Esophagus muscularis mucosa (tissue), 4 donors: Measurements from ENCODE around the gene SUMO2.

Experiments
- EP300 ChIP-seq: sonication (generic); formaldehyde crosslinking; IDR thresholded peaks from one replicate; pipeline ENCODE4 v1.6.1; 2017; ENCODE audit warnings: antibody characterized with exemption
- POLR2A ChIP-seq: fragments of 450-650 bp; IDR thresholded peaks from one replicate; pipeline ENCODE4 v1.6.1; 2017; ENCODE audit warnings: antibody characterized with exemption, moderate library complexity, mild to moderate bottlenecking, low read depth
- POLR2AphosphoS5 ChIP-seq, 2 donors: sonication (generic); formaldehyde crosslinking; IDR thresholded peaks; one replicate each; pipeline ENCODE4 v1.6.1; 2017; ENCODE audit warnings: antibody characterized with exemption in 2 of 2
- TF ChIP-seq, protein P1 (sequence below), 3 experiments: fragments of 200-600 bp in 2 of 3; fragments of 450-650 bp in 1 of 3; sonication (generic) in 2 of 3; IDR thresholded peaks; one replicate each; pipeline ENCODE4 v1.5.1; 2017 to 2019; ENCODE audit warnings: antibody characterized with exemption in 3 of 3, mild to moderate bottlenecking in 2 of 3, moderate library complexity in 1 of 3

DNA sequence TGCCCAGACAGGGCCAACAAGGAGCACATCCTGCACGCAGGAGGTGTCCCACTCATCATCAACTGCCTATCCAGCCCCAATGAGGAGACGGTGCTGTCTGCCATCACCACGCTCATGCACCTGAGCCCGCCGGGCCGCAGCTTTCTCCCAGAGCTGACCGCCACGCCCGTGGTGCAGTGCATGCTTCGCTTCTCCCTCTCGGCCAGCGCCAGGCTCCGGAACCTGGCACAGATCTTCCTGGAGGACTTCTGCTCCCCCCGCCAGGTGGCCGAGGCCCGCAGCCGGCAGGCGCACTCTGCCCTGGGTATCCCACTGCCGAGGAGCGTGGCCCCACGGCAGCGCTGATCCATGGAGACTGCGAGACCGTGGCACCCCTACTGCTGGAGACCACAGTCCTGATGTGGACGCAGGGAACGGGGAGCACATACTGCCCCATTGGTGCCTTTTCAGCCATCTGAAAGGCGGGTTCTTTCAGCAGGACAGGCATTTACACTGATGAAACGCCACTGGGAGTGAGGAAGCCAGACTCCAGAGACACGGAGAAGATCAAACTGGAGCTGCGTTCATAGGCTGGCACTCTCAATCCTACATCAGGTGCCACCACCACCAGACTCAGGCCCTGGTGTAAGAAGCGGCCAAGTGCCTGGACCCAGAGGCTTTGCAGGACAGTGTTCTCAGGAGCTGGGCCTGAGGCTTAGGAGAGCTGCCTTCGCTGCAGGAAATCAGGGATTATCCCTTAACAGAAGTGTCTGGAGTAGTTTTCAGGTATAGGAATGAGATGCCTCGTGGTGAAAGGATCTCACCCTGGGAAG, 53.9 kb downstream of the SUMO2 start:
- no peak for TF ChIP-seq POLR2AphosphoS5 (IDR thresholded peaks at IDR 0.05)
- TF ChIP-seq, protein P1, sequence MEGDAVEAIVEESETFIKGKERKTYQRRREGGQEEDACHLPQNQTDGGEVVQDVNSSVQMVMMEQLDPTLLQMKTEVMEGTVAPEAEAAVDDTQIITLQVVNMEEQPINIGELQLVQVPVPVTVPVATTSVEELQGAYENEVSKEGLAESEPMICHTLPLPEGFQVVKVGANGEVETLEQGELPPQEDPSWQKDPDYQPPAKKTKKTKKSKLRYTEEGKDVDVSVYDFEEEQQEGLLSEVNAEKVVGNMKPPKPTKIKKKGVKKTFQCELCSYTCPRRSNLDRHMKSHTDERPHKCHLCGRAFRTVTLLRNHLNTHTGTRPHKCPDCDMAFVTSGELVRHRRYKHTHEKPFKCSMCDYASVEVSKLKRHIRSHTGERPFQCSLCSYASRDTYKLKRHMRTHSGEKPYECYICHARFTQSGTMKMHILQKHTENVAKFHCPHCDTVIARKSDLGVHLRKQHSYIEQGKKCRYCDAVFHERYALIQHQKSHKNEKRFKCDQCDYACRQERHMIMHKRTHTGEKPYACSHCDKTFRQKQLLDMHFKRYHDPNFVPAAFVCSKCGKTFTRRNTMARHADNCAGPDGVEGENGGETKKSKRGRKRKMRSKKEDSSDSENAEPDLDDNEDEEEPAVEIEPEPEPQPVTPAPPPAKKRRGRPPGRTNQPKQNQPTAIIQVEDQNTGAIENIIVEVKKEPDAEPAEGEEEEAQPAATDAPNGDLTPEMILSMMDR (IDR thresholded peaks at IDR 0.05) = no peak
- no peak for TF ChIP-seq POLR2A
- no peak for TF ChIP-seq EP300
